Measurements from ENCODE around the gene TANC2. TPM values are rescaled to one million over a fixed set of nuclear protein-coding genes. Genes with fewer than 3 reads are reported as not detected.
A peak's percentile ranks its signal among the peaks of the same experiment; 100 is the strongest.

The TANC2 gene
- polyA plus RNA-seq, 2 of the 4 experiments (the other 2 are of a cell fraction): 16.3 to 33.7 TPM

DNA sequence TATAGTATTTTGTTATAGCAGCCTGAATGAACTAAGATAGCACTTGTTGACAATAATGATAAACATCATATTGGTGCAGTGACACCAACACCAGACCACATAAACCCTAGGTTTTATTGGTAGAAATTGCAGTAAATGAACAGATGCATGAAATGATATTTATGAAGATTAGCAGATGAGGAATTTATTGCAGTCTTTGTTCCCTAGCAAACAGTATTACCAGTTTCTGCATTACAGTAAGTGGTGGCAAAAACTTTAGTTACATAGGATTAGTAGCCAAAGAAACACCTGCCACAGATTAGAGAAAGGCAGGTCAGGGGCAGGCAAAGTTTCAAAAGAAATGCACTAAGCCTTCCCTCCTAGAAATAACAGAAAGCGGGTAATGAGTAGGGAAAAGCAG is 17.7 kb upstream of the TANC2 start (continued):
- TF ChIP-seq, protein P1, sequence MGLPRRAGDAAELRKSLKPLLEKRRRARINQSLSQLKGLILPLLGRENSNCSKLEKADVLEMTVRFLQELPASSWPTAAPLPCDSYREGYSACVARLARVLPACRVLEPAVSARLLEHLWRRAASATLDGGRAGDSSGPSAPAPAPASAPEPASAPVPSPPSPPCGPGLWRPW (IDR thresholded peaks at IDR 0.05): no peak
- no peak for TF ChIP-seq CEBPB (IDR thresholded peaks at IDR 0.05)
- no peak for TF ChIP-seq MAFK (IDR thresholded peaks at IDR 0.05; ENCODE audit: partially characterized antibody)
- TF ChIP-seq, protein P2, sequence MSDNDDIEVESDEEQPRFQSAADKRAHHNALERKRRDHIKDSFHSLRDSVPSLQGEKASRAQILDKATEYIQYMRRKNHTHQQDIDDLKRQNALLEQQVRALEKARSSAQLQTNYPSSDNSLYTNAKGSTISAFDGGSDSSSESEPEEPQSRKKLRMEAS (IDR thresholded peaks at IDR 0.05): no peak

DNA sequence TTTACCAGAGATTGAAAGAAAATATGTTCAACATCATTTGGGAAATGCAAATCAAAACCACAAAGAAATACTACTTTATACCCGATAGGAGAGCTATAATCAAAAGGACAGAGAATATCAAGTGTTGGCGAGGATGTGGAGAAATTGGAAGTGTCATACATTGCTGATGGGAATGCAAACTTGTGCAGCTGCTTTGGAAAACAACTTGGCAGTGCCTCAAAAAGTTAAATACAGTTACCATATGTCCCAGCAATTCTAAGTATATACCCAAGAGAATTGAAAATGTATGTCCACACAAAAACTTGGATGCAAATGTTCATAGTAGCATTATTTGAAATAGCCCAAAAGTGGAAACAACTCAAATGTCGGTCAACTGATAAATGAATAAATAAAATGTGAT is 17.0 kb upstream of the TANC2 start:
- Histone ChIP-seq H3K4me3 (no peak overlapping the region), H3K27ac (no peak overlapping the region), H3K9me3 (no peaks in the 10 kb centered on the region), H3K4me1 (peaks cover 14% of the 10 kb centered on the region), H3K4me2 (no peak overlapping the region)
- FAIRE-seq (peak; percentile 39), DNase-seq (ENCODE audit: low read depth in 1 of 2, low spot score in 1 of 2) (no peak), ATAC-seq (no peak)
- WGBS (ENCODE audit: missing lambda C conversion rate): 37% methylated on average over 3 of the region's 3 CpGs
- ChIA-PET POLR2A (no interaction called here), CTCF (no interaction called here)
- TF ChIP-seq POLR2A (IDR thresholded peaks at IDR 0.05; ENCODE audit: low read length) (no peak), RFX5 (IDR thresholded peaks at IDR 0.05) (no peak), TP53 (CRISPR knock-in tag; IDR thresholded peaks at IDR 0.05) (no peak), ESRRA (IDR thresholded peaks at IDR 0.05; ENCODE audit: borderline replicate concordance, low read length) (no peak), NFE2L2 (conservative IDR thresholded peaks at IDR 0.05; ENCODE audit: low read length) (no peak), EHMT2 (IDR thresholded peaks at IDR 0.05; ENCODE audit: low read depth) (no peak), JUNB (IDR thresholded peaks at IDR 0.05) (no peak)
- TF ChIP-seq, protein P3, sequence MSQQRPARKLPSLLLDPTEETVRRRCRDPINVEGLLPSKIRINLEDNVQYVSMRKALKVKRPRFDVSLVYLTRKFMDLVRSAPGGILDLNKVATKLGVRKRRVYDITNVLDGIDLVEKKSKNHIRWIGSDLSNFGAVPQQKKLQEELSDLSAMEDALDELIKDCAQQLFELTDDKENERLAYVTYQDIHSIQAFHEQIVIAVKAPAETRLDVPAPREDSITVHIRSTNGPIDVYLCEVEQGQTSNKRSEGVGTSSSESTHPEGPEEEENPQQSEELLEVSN (IDR thresholded peaks at IDR 0.05; ENCODE audit: borderline replicate concordance, low read depth): no peak
- TF ChIP-seq, protein P4, sequence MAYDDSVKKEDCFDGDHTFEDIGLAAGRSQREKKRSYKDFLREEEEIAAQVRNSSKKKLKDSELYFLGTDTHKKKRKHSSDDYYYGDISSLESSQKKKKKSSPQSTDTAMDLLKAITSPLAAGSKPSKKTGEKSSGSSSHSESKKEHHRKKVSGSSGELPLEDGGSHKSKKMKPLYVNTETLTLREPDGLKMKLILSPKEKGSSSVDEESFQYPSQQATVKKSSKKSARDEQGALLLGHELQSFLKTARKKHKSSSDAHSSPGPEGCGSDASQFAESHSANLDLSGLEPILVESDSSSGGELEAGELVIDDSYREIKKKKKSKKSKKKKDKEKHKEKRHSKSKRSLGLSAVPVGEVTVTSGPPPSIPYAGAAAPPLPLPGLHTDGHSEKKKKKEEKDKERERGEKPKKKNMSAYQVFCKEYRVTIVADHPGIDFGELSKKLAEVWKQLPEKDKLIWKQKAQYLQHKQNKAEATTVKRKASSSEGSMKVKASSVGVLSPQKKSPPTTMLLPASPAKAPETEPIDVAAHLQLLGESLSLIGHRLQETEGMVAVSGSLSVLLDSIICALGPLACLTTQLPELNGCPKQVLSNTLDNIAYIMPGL (CRISPR knock-in tag; IDR thresholded peaks at IDR 0.05; ENCODE audit: borderline replicate concordance): no peak
- TF ChIP-seq, protein P5, sequence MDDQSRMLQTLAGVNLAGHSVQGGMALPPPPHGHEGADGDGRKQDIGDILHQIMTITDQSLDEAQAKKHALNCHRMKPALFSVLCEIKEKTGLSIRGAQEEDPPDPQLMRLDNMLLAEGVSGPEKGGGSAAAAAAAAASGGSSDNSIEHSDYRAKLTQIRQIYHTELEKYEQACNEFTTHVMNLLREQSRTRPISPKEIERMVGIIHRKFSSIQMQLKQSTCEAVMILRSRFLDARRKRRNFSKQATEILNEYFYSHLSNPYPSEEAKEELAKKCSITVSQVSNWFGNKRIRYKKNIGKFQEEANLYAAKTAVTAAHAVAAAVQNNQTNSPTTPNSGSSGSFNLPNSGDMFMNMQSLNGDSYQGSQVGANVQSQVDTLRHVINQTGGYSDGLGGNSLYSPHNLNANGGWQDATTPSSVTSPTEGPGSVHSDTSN (IDR thresholded peaks at IDR 0.05): no peak

DNA sequence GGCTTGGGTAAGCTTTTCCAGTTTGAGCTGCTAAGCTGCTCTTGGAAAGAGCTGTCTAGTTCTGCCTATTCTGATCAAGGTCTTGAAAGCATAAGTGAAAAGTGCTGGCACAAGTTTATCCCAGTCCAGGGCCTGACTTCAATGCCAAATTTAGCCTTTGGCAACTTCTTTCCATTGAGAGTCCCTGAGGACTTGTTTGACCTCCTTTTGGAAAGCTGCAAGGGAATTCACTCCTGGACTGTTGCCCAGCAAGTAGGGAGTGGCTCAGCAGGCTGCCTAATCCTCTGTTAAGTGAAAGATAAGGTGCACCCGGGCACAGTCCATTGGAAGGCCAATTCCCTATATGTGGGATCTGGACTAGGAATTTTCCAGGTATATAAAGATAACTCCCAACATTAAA is 16.0 kb upstream of the TANC2 start:
- H3K27ac ChIP-seq: peak overlapping the region in 1 of 2 experiments; percentile 22; a peak in 1 of 6 replicates
- peaks cover 16% of the 10 kb centered on the region for H3K4me1 ChIP-seq
- POLR2A ChIA-PET: no interaction called here
- TF ChIP-seq EP300 (IDR thresholded peaks at IDR 0.05) (no peak), NPAS2 (CRISPR knock-in tag; IDR thresholded peaks at IDR 0.05; ENCODE audit: borderline replicate concordance) (no peak), RARB (CRISPR knock-in tag; IDR thresholded peaks at IDR 0.05) (no peak), POLR2A (IDR thresholded peaks at IDR 0.05; ENCODE audit: low read length) (no peak), ESRRA (IDR thresholded peaks at IDR 0.05; ENCODE audit: borderline replicate concordance, low read length) (no peak), GATA3 (IDR thresholded peaks at IDR 0.05; ENCODE audit: borderline replicate concordance) (no peak)
- TF ChIP-seq, protein P6, sequence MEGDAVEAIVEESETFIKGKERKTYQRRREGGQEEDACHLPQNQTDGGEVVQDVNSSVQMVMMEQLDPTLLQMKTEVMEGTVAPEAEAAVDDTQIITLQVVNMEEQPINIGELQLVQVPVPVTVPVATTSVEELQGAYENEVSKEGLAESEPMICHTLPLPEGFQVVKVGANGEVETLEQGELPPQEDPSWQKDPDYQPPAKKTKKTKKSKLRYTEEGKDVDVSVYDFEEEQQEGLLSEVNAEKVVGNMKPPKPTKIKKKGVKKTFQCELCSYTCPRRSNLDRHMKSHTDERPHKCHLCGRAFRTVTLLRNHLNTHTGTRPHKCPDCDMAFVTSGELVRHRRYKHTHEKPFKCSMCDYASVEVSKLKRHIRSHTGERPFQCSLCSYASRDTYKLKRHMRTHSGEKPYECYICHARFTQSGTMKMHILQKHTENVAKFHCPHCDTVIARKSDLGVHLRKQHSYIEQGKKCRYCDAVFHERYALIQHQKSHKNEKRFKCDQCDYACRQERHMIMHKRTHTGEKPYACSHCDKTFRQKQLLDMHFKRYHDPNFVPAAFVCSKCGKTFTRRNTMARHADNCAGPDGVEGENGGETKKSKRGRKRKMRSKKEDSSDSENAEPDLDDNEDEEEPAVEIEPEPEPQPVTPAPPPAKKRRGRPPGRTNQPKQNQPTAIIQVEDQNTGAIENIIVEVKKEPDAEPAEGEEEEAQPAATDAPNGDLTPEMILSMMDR (IDR thresholded peaks at IDR 0.05): no peak
- ATAC-seq (peak in 1 of 2 experiments; percentile 78; a peak in 3 of 6 replicates), FAIRE-seq (no peak), DNase-seq (ENCODE audit: low read depth in 1 of 2, low spot score in 1 of 2) (peak in 1 of 2 experiments; percentile 60)
- CTCF ChIA-PET: interaction anchor here (1.0 to 1.1 kb wide), 2 partner anchors 11 to 37 kb away, joined by 3 read pairs; no protein-coding TSS in a partner anchor
- H3K4me3 ChIP-seq: no peak overlapping the region
- H3K4me2 ChIP-seq: peak overlapping the region; percentile 6; the same call in 2 of the 3 replicates
- H3K9me3 ChIP-seq: no peaks in the 10 kb centered on the region
- 3% methylated on average over 1 of the region's 1 CpG for WGBS (ENCODE audit: missing lambda C conversion rate)
